ENCODE results near the gene ARHGEF39.

Gene ARHGEF39

DNA sequence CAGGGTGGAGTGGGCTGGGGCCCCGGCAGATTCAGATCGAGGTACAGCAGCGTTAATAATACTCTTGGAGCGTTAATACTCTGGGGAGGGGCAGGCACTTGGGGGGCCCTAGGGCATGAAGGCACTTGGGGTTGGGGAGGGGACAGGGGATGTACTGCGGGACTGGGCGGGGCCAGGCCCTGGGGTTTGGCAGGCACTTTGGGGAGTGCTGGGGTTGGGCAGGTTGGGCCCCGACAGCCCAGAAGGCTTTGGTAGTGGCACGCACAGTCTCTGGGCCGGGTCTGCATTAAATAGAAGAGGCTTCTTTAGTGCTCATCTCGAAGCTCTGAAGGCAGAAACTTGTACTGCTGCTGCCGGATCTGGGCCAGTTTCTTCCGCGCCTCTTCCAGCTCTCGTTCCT is 32.5 kb upstream of the ARHGEF39 start:
- no peaks in the 10 kb centered on the region for H3K9me3 ChIP-seq (ENCODE audit: low read depth, low read length)
- no peak overlapping the region for H3K27ac ChIP-seq
- no peak for DNase-seq (ENCODE audit: low read depth, low spot score)
- no peak for TF ChIP-seq POLR2AphosphoS5 (IDR thresholded peaks at IDR 0.05; ENCODE audit: borderline replicate concordance, low read depth, low read length)
- no peak for TF ChIP-seq FOXP2 (optimal IDR thresholded peaks at IDR 0.05; ENCODE audit: control extremely low read depth, extremely low read length, insufficient read depth)
- TF ChIP-seq EZH2 (IDR thresholded peaks at IDR 0.05), result no peak
- H3K36me3 ChIP-seq (ENCODE audit: insufficient read depth, low read length), result peaks cover 65% of the 10 kb centered on the region
- no peak overlapping the region for H3K4me3 ChIP-seq
- no peak overlapping the region for H3K9ac ChIP-seq (ENCODE audit: insufficient read length)

DNA sequence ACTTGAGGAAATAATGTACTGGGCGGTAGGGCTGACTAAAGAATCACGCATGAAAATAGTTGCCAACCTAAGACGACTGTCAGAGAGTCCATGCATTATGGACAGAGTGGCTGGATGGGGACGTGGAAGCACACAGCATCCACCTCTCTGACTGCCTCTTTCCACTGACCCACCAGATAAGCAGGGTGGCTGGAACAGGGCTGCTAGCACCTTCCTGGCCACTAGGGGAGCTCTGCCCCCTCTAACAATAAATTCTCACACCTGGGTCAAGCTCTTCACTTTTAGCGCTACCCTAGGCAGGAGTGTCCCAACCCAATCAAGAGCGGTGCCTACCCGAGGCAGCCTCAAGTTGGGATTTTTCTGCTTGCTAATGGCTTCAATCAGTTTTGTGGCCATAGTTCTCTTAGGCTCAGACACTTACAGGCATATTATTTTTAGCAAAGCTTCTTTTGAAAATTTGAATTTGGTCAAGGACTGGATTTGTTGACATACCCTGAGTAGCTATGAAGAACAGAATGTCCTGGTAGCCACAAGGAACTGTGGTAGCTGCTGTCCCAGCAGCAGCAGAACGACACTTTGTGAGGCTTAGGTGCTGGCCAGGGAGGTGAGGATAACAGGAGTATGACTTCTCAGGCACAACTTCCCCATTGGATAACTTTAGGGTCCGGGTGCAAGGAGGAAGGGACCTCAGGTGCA is 31.7 kb upstream of the ARHGEF39 start:
- H3K9me3 ChIP-seq (ENCODE audit: low read depth, low read length), result no peaks in the 10 kb centered on the region
- no peak for DNase-seq (ENCODE audit: low read depth, low spot score)
- no peak overlapping the region for H3K9ac ChIP-seq (ENCODE audit: insufficient read length)
- H3K27ac ChIP-seq, result no peak overlapping the region
- H3K36me3 ChIP-seq (ENCODE audit: insufficient read depth, low read length), result peaks cover 58% of the 10 kb centered on the region
- no peak overlapping the region for H3K4me3 ChIP-seq
- TF ChIP-seq POLR2AphosphoS5 (IDR thresholded peaks at IDR 0.05; ENCODE audit: borderline replicate concordance, low read depth, low read length), result no peak
- TF ChIP-seq EZH2 (IDR thresholded peaks at IDR 0.05), result no peak
- TF ChIP-seq FOXP2 (optimal IDR thresholded peaks at IDR 0.05; ENCODE audit: control extremely low read depth, extremely low read length, insufficient read depth), result no peak

DNA sequence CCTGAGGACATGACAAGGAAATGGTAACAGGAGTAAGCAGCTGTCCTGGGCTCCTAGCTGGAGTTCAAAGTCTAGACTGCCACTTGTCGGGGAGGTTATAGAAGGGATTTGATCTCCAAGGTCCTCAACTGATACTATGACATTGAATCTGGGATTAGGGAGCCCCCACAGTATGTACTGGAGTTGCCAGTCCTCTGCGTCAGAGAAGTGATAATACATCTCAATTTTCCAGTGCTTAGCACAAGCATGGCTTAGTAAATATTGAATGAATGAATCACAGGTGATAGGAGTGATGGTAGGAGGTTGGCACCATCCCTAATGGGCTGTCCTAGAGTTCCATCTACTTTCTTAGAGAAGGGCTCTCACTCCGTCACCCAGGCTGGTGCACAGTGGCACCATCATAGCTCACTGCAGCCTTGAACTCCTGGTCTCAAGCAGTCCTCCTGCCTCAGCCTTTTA is 31.0 kb upstream of the ARHGEF39 start:
- H3K9ac ChIP-seq (ENCODE audit: insufficient read length), result no peak overlapping the region
- no peak overlapping the region for H3K4me3 ChIP-seq
- H3K27ac ChIP-seq, result no peak overlapping the region
- H3K36me3 ChIP-seq (ENCODE audit: insufficient read depth, low read length), result peaks cover 52% of the 10 kb centered on the region
- TF ChIP-seq FOXP2 (optimal IDR thresholded peaks at IDR 0.05; ENCODE audit: control extremely low read depth, extremely low read length, insufficient read depth) (no peak), POLR2AphosphoS5 (IDR thresholded peaks at IDR 0.05; ENCODE audit: borderline replicate concordance, low read depth, low read length) (no peak), EZH2 (IDR thresholded peaks at IDR 0.05) (no peak)
- no peaks in the 10 kb centered on the region for H3K9me3 ChIP-seq (ENCODE audit: low read depth, low read length)
- no peak for DNase-seq (ENCODE audit: low read depth, low spot score)

DNA sequence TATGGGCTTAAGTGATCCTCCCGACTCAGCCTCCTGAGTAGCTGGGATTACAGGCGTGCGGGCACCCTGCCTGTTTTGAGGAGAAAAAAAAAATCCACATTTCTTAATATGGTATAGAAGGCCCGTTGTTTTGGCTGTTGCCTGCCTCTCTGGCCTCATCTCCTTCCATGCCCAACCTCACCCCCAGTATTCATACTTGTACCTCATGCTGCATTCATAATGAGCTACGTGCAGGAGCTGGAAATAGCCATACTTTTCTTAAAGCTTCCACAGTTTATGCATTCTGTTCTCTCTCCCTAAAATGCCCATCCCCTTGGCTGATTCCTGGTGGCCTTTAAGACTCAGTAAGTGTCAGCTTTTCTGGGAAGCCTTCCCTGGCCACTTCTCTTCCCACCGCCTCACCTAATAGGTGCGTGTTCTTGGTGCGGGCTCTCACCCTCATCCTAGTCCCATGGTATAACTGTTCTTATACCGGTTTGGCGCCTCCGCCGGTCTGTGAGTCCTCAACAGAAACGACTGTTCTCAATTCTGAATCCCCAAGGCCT is 26.8 kb upstream of the ARHGEF39 start:
- no peak overlapping the region for H3K9ac ChIP-seq (ENCODE audit: insufficient read length)

DNA sequence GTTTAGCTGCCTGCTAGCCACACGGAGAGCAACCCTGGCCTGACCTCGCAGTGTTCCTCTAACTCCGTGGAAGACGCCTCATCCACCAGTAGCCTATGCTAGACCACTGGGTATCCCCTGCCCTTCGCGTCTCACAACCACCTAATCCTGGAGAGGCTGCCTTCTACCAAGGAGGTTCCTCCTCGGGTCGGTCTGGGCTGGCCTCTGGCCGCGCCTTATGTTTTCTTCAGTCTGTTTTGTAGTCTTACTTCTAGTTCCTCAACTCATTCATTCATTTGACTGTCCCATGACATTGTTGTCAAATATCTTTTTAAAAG is 26.3 kb upstream of the ARHGEF39 start:
- H3K4me3 ChIP-seq, result peak overlapping the region; percentile 96
- TF ChIP-seq POLR2AphosphoS5 (IDR thresholded peaks at IDR 0.05; ENCODE audit: borderline replicate concordance, low read depth, low read length) (no peak), EZH2 (IDR thresholded peaks at IDR 0.05) (no peak), FOXP2 (optimal IDR thresholded peaks at IDR 0.05; ENCODE audit: control extremely low read depth, extremely low read length, insufficient read depth) (no peak)
- no peak for DNase-seq (ENCODE audit: low read depth, low spot score)
- H3K27ac ChIP-seq, result peak overlapping the region; percentile 81
- H3K36me3 ChIP-seq (ENCODE audit: insufficient read depth, low read length), result peaks cover 5% of the 10 kb centered on the region; the same call in 1 of the 2 replicates
- no peaks in the 10 kb centered on the region for H3K9me3 ChIP-seq (ENCODE audit: low read depth, low read length)
- peak overlapping the region; percentile 90 for H3K9ac ChIP-seq (ENCODE audit: insufficient read length)

More for the DNA sequence above, 26.8 kb upstream of the ARHGEF39 start:
- Histone ChIP-seq H3K9me3 (ENCODE audit: low read depth, low read length) (no peaks in the 10 kb centered on the region), H3K36me3 (ENCODE audit: insufficient read depth, low read length) (peaks cover 10% of the 10 kb centered on the region), H3K4me3 (no peak overlapping the region), H3K27ac (peak overlapping the region; percentile 81; the same call in 1 of the 2 replicates)
- no peak for DNase-seq (ENCODE audit: low read depth, low spot score)
- TF ChIP-seq POLR2AphosphoS5 (IDR thresholded peaks at IDR 0.05; ENCODE audit: borderline replicate concordance, low read depth, low read length), result no peak
- no peak for TF ChIP-seq EZH2 (IDR thresholded peaks at IDR 0.05)
- TF ChIP-seq FOXP2 (optimal IDR thresholded peaks at IDR 0.05; ENCODE audit: control extremely low read depth, extremely low read length, insufficient read depth), result no peak

DNA sequence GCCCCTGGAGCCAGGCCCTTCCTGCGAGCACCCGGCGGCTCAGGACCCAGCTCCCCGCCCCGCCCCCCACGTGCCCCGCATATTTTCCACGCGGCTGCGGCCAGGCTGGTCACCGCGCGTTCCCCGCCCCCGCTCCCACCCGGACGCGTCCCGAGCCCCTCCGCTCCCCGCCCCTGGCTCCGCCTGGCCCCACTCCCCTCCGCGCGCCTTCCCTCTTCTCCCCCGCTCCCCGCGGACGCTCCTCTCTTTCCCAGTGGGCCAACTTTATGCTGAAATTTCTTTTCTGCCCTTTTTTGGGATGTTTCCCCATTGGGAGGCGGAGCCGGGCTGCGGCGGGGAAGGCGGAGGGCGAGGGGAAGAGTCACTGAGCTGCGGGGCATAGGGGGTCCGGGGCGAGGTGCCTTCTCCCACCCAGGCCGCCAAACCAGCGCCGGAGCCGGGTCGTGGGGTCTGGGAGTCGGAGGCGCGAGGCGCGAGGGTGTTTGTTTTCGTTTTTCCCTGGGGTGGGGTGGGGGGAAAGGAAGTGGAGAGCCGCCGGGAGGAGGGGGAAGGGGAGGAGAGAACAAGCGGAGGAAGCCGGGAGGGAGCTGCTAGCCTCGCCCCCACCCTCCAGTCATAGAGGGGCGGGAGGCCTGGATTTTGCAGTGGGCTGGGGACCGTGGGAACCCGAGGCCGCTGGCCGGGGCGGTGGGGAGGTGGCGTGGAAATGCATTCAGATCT is 25.8 kb upstream of the ARHGEF39 start:
- Histone ChIP-seq H3K9me3 (ENCODE audit: low read depth, low read length) (no peaks in the 10 kb centered on the region), H3K9ac (ENCODE audit: insufficient read length) (peak overlapping the region; percentile 90), H3K4me3 (peak overlapping the region; percentile 96), H3K36me3 (ENCODE audit: insufficient read depth, low read length) (no peaks in the 10 kb centered on the region; the same call in 1 of the 2 replicates), H3K27ac (peak overlapping the region; percentile 81)
- DNase-seq (ENCODE audit: low read depth, low spot score), result no peak
- TF ChIP-seq EZH2 (IDR thresholded peaks at IDR 0.05), result no peak
- peak; percentile 66 for TF ChIP-seq POLR2AphosphoS5 (IDR thresholded peaks at IDR 0.05; ENCODE audit: borderline replicate concordance, low read depth, low read length)

DNA sequence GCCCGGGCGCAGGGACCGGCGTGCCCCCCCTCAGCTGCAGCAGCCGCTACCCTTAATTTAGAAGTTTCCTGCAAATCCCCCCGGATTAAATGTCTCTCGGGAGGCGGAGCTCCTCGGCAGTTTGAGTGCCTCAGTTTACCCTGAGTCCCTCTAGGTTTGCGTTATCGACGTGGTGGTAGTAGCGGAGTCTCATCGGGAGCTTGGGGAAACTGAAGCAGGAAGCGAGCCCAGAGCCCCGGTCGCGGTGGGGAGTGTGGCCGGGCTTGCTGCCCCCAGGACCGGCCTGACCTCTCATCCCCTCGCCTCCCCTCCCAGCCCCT is 25.3 kb upstream of the ARHGEF39 start:
- H3K9me3 ChIP-seq (ENCODE audit: low read depth, low read length), result no peaks in the 10 kb centered on the region
- H3K27ac ChIP-seq, result no peak overlapping the region
- DNase-seq (ENCODE audit: low read depth, low spot score), result no peak
- peak overlapping the region; percentile 90 for H3K9ac ChIP-seq (ENCODE audit: insufficient read length)
- H3K4me3 ChIP-seq, result peak overlapping the region; percentile 96
- no peak for TF ChIP-seq POLR2AphosphoS5 (IDR thresholded peaks at IDR 0.05; ENCODE audit: borderline replicate concordance, low read depth, low read length)
- no peak for TF ChIP-seq FOXP2 (optimal IDR thresholded peaks at IDR 0.05; ENCODE audit: control extremely low read depth, extremely low read length, insufficient read depth)
- TF ChIP-seq EZH2 (IDR thresholded peaks at IDR 0.05), result no peak
- no peaks in the 10 kb centered on the region; the same call in 1 of the 2 replicates for H3K36me3 ChIP-seq (ENCODE audit: insufficient read depth, low read length)

DNA sequence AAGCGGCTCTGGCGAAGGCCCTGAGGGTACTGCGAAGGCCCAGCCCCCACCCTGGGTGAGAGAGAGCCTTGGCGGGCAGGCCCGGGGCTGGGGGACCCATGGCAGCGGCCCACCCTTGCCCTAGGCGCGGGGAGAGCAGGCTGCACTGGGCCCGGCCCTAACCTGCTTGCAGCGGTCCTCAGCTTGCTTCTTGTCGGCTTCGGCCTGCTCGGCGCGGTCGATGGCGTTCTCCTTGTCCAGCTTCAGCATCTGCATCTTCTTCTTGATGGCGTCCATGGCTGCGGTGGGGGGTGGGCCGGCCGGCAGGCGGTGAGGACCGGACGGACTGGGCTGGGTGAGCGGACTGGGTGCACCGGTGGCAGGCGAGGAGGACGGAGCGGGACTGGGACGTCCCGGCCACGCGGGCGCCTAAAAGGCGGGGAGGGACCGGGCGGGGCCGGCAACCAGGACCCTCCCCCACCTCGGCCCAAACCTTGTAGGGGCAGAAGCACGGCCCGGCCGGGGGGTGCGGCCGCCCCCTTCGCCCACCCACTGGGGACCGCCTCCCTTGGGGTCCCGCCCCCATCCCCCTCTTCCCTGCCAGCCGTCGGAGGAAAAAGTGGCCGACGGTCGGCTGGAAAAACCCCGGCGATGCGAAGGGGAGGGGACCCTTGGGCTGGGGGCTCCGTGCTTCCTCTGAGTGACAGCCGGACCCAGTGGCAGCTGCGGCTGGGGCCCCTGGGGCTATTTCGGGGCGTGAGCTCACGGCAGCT is 24.7 kb upstream of the ARHGEF39 start, which contains the start of gene TPM2:
Gene TPM2, minus strand, starts transcription at position 384 of the 752 bp plus-strand sequence. Its CDS starts 108 bp downstream, at position 276.
- peaks cover 4% of the 10 kb centered on the region; the same call in 1 of the 2 replicates for H3K36me3 ChIP-seq (ENCODE audit: insufficient read depth, low read length)
- DNase-seq (ENCODE audit: low read depth, low spot score), result no peak
- no peaks in the 10 kb centered on the region for H3K9me3 ChIP-seq (ENCODE audit: low read depth, low read length)
- no peak for TF ChIP-seq FOXP2 (optimal IDR thresholded peaks at IDR 0.05; ENCODE audit: control extremely low read depth, extremely low read length, insufficient read depth)
- TF ChIP-seq EZH2 (IDR thresholded peaks at IDR 0.05), result no peak
- peak; percentile 90 for TF ChIP-seq POLR2AphosphoS5 (IDR thresholded peaks at IDR 0.05; ENCODE audit: borderline replicate concordance, low read depth, low read length)
- H3K27ac ChIP-seq, result peak within 1 kb of the TSS; percentile 81
- H3K4me3 ChIP-seq, result peak within 1 kb of the TSS; percentile 96
- peak within 1 kb of the TSS; percentile 90 for H3K9ac ChIP-seq (ENCODE audit: insufficient read length)

Data from SK-N-MC (cell line).